Common myeloid progenitor, CD34-positive (primary cell): ENCODE results near the gene SPNS2.

Experiments used
- CTCF ChIA-PET: fragments of 350-600 bp; sonication (Branson Sonifier 250); formaldehyde crosslinking; loops from one replicate; lab custom pipeline; 2021; ENCODE audit warnings: antibody characterized with exemption; lab: Charles Lee
- POLR2A ChIA-PET: fragments of 350-600 bp; sonication (Branson Sonifier 250); formaldehyde crosslinking; loops from one replicate; lab custom pipeline; 2021; ENCODE audit warnings: antibody characterized with exemption; lab: Charles Lee
- DNase-seq, 3 donors: peaks; one replicate each; pipeline versions ENCODE4 v3.0.0 to v3.0.0-alpha.2; 2013
- H3K27ac ChIP-seq, 2 experiments: 1 replicate in 1 of 2; 2 replicates in 1 of 2; pipeline ENCODE4 v1.7.0; 2013; ENCODE audit warnings: inconsistent platforms in 2 of 2, low read length in 2 of 2, mild to moderate bottlenecking in 2 of 2, low read depth in 1 of 2, moderate library complexity in 1 of 2; ENCODE audit not compliant: severe bottlenecking in 2 of 2, insufficient read depth in 1 of 2, poor library complexity in 1 of 2
- H3K27me3 ChIP-seq, 5 experiments: replicated peaks in 2 of 5; 1 replicate in 3 of 5; 2 replicates in 2 of 5; pipeline versions ENCODE4 v1.6.1 to v1.7.0; 2013; ENCODE audit warnings: low read length in 4 of 5, mild to moderate bottlenecking in 2 of 5, moderate library complexity in 2 of 5, inconsistent platforms in 1 of 5; ENCODE audit not compliant: insufficient read depth in 5 of 5, control insufficient read depth in 4 of 5
- H3K36me3 ChIP-seq, 4 experiments: 1 replicate in 2 of 4; 2 replicates in 2 of 4; pipeline versions ENCODE4 v1.6.1 to v1.7.0; 2013; ENCODE audit warnings: low read length in 3 of 4, control low read depth in 1 of 4, mild to moderate bottlenecking in 1 of 4; ENCODE audit not compliant: control insufficient read depth in 4 of 4, insufficient read depth in 4 of 4
- H3K4me1 ChIP-seq, 4 experiments: 1 replicate in 3 of 4; 2 replicates in 1 of 4; pipeline versions ENCODE4 v1.6.1 to v1.7.1; 2013; ENCODE audit warnings: low read length in 3 of 4, mild to moderate bottlenecking in 3 of 4, control low read depth in 1 of 4, inconsistent platforms in 1 of 4, moderate library complexity in 1 of 4; ENCODE audit not compliant: control insufficient read depth in 4 of 4, insufficient read depth in 4 of 4; ENCODE audit errors: control extremely low read depth in 1 of 4
- H3K4me3 ChIP-seq, 7 experiments: 1 replicate in 4 of 7; 2 replicates in 3 of 7; pipeline versions ENCODE4 v1.5.1 to v1.7.0; 2013; ENCODE audit warnings: mild to moderate bottlenecking in 7 of 7, low read length in 6 of 7, moderate library complexity in 6 of 7, inconsistent platforms in 2 of 7, low read depth in 2 of 7, control low read depth in 1 of 7; ENCODE audit not compliant: insufficient read depth in 4 of 7, control insufficient read depth in 1 of 7; ENCODE audit errors: extremely low read depth in 1 of 7
- H3K9me3 ChIP-seq, 5 experiments: 1 replicate in 4 of 5; 2 replicates in 1 of 5; pipeline versions ENCODE4 v1.6.1 to v1.7.1; 2013; ENCODE audit warnings: low read length in 4 of 5, mild to moderate bottlenecking in 2 of 5, inconsistent platforms in 1 of 5, low read depth in 1 of 5, moderate library complexity in 1 of 5; ENCODE audit not compliant: control insufficient read depth in 4 of 5, insufficient read depth in 2 of 5; ENCODE audit errors: control extremely low read depth in 1 of 5
- WGBS: methylation state at CpG from one replicate; pipeline ENCODE4 v1.1.5; 2013; ENCODE audit not compliant: insufficient coverage; 5-methylcytosine and 5-hydroxymethylcytosine counted together

The SPNS2 gene

DNA sequence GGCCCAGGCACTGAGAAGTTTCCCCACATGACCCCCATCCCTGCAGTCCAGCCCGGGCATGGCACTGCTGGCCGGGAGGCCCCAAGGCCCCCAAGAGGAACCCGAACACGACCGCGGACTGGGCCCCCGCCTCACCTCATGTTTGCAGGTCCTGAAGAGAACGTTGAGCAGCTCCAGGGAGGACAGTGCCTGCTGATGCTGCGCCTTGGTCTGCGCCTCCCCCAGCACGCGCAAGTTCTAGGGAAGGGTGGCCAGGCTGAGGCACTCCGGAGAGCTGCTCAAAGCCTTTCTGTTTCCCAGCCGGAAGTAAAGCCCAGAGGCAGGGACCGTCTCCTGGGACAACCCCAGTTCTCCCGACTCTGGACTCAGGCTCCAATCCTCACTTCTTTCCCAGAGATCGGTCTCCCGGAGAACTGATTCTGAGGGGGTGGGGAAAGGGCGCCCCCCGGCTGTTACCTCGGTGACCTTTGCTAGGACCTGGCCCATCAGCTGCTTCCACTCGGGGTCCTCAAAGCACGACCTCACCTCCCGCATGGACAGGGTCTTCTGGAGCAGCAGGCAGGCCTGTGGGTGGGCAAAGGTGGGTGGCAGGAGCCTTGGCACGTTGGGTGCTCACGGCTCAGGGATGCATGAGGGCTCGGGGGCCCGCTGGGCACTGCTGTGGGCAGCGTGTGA lies 42.8 kb downstream of the SPNS2 start:
- Histone ChIP-seq H3K9me3 (no peaks in the 10 kb centered on the region), H3K27ac (no peak overlapping the region), H3K36me3 (peaks cover 4 to 95% (median 47%) of the 10 kb centered on the region in 4 experiments), H3K4me3 (no peak overlapping the region), H3K27me3 (no peaks in the 10 kb centered on the region), H3K4me1 (peaks cover 0 to 42% (median 19%) of the 10 kb centered on the region in 4 experiments)
- DNase-seq: no peak
- 85% methylated on average over 28 of the region's 29 CpGs for WGBS
- ChIA-PET POLR2A (no interaction called here), CTCF (interaction anchor here (1.0 to 4.5 kb wide), 11 partner anchors 12 to 125 kb away, joined by 3 to 19 read pairs (median 5); partner anchors contain the start of gene MYBBP1A)

DNA sequence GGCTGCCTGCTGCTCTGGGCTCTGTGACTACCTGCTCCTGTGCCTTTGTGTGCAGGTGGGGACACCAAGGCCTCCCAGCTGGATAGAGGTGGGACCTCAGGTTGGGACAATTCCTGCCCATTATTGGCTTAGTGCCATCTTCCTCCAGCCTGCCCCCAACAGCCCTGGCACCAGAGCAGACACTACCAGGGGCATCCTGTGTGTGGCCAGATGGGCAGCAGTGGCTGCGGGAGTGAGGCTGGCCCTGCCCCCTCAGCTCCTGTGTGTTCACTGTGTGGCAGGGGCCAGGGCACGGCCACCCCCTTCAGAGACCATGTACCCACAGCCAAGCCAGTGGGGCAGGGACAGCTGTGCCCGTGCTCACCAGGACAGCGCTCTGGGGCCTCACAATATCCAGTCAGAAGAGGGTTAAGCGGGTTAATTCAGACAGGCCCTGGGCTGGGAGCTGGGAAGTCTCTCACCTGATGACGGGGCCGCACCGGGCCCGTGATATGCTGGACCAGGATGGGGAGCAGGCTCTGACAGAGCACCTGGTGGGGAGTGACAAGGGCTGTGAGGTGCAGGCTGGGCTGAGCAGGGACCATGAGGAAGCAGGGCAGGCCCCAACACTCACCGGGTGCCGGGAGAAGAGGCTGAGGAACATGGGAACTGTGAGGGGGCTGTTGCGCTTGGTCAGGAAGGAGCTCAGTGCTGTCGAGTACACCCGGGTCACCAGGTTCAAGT lies 43.5 kb downstream of the SPNS2 start:
- peaks cover 0 to 35% (median 13%) of the 10 kb centered on the region in 4 experiments for H3K4me1 ChIP-seq
- ChIA-PET POLR2A (interaction anchor here (0.5 kb wide), 1 partner anchor 55 kb away, joined by 3 read pairs; no protein-coding TSS in a partner anchor), CTCF (interaction anchor here (1.2 to 4.5 kb wide), 4 partner anchors 11 to 125 kb away, joined by 4 to 19 read pairs (median 6); no protein-coding TSS in a partner anchor)
- H3K9me3 ChIP-seq: no peaks in the 10 kb centered on the region
- no peak overlapping the region for H3K4me3 ChIP-seq
- H3K27ac ChIP-seq: no peak overlapping the region
- no peak for DNase-seq
- no peaks in the 10 kb centered on the region for H3K27me3 ChIP-seq
- WGBS: 95% methylated on average over 14 of the region's 14 CpGs
- peaks cover 4 to 95% (median 50%) of the 10 kb centered on the region in 4 experiments for H3K36me3 ChIP-seq

DNA sequence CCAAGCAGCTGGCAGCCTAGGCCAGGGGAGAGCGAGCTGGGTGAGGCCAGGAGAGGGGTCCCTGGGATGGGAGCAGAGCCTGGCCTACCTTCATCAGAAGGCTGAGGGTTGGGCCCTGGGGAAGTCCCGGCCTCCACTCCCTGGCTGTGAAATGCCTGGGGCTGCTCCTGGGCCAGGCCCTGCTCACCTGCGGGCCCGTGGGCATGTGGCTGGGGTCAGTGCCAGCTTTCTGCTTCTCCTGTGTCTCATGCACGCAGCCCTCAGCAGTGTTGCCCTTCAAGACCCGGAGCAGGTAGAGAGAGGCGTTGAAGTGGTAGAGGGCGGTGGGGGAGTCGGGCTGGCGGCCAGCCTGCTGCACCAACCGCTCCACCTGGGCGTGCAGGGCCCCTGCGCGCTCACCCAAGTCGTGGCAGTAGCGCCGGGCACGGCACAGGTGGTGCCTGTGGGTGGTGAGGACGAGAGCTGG lies 44.1 kb downstream of the SPNS2 start:
- Histone ChIP-seq H3K36me3 (peaks cover 4 to 95% (median 51%) of the 10 kb centered on the region in 4 experiments), H3K4me1 (peaks cover 0 to 29% (median 11%) of the 10 kb centered on the region in 4 experiments), H3K27ac (no peak overlapping the region), H3K4me3 (no peak overlapping the region), H3K9me3 (no peaks in the 10 kb centered on the region), H3K27me3 (no peaks in the 10 kb centered on the region)
- 95% methylated on average over 16 of the region's 19 CpGs for WGBS
- DNase-seq: no peak
- ChIA-PET CTCF (interaction anchor here (1.5 to 4.5 kb wide), 2 partner anchors 24 to 125 kb away, joined by 7 to 19 read pairs; no protein-coding TSS in a partner anchor), POLR2A (interaction anchor here (0.5 kb wide), 1 partner anchor 55 kb away, joined by 3 read pairs; no protein-coding TSS in a partner anchor)

GRCh38 chr17:4543557-4544026 lies 44.9 kb downstream of the SPNS2 start:
- Histone ChIP-seq H3K4me3 (no peak overlapping the region), H3K27ac (no peak overlapping the region), H3K27me3 (no peaks in the 10 kb centered on the region), H3K36me3 (peaks cover 3 to 95% (median 54%) of the 10 kb centered on the region in 4 experiments), H3K9me3 (no peaks in the 10 kb centered on the region), H3K4me1 (peaks cover 0 to 21% (median 8%) of the 10 kb centered on the region in 4 experiments)
- POLR2A ChIA-PET: no interaction called here
- DNase-seq: no peak
- 93% methylated on average over 18 of the region's 19 CpGs for WGBS
- CTCF ChIA-PET: interaction anchor here (1.0 to 4.5 kb wide), 3 partner anchors 8 to 123 kb away, joined by 3 to 19 read pairs (median 7); no protein-coding TSS in a partner anchor

- WGBS: 98% methylated on average over 31 of the region's 37 CpGs
These were observed 45.7 kb downstream of the SPNS2 start for GRCh38 chr17:4544135-4544950.

GRCh38 chr17:4544951-4545216 lies 46.2 kb downstream of the SPNS2 start:
- H3K36me3 ChIP-seq: peaks cover 3 to 94% (median 58%) of the 10 kb centered on the region in 4 experiments
- WGBS: 94% methylated on average over 14 of the region's 18 CpGs
- peaks cover 0 to 17% (median 7%) of the 10 kb centered on the region in 4 experiments for H3K4me1 ChIP-seq
- ChIA-PET POLR2A (no interaction called here), CTCF (interaction anchor here (2.5 kb wide), 1 partner anchor 124 kb away, joined by 7 read pairs; no protein-coding TSS in a partner anchor)
- H3K9me3 ChIP-seq: no peaks in the 10 kb centered on the region
- DNase-seq: no peak
- H3K27me3 ChIP-seq: no peaks in the 10 kb centered on the region
- H3K27ac ChIP-seq: no peak overlapping the region
- H3K4me3 ChIP-seq: no peak overlapping the region

More at GRCh38 chr17:4544135-4544950, 45.7 kb downstream of the SPNS2 start:
- Histone ChIP-seq H3K27ac (no peak overlapping the region), H3K27me3 (no peaks in the 10 kb centered on the region), H3K9me3 (no peaks in the 10 kb centered on the region), H3K4me3 (no peak overlapping the region), H3K4me1 (peaks cover 0 to 17% (median 7%) of the 10 kb centered on the region in 4 experiments), H3K36me3 (peaks cover 3 to 95% (median 56%) of the 10 kb centered on the region in 4 experiments)
- DNase-seq: no peak
- ChIA-PET CTCF (interaction anchor here (1.0 to 4.5 kb wide), 3 partner anchors 9 to 124 kb away, joined by 3 to 19 read pairs (median 7); no protein-coding TSS in a partner anchor), POLR2A (no interaction called here)
